ENCODE data around the gene SYCE3. TPM values are rescaled to one million over a fixed set of nuclear protein-coding genes. Genes with fewer than 3 reads are reported as not detected.
A peak's percentile ranks its signal among the peaks of the same experiment; 100 is the strongest.

Gene SYCE3
- total and polyA plus RNA-seq, 9 of the 15 experiments (the other 6 are each of a cell fraction or from before 2014, with no cell fraction given) = 0.56 TPM; not detected in 8

- no peak for TF ChIP-seq E4F1 (CRISPR knock-in tag; IDR thresholded peaks at IDR 0.05; ENCODE audit: borderline replicate concordance)
- no peak for TF ChIP-seq TRIM24 (IDR thresholded peaks at IDR 0.05)
- no peak for TF ChIP-seq JUN (IDR thresholded peaks at IDR 0.05; ENCODE audit: borderline replicate concordance, low read depth, low read length)
- TF ChIP-seq JUN (CRISPR knock-in tag; IDR thresholded peaks at IDR 0.05; ENCODE audit: borderline replicate concordance) = peak; percentile 85; the same call in 1 of the 2 replicates
- no peak for TF ChIP-seq ELK3 (CRISPR knock-in tag; IDR thresholded peaks at IDR 0.05)
- no peak for TF ChIP-seq TAL1 (IDR thresholded peaks at IDR 0.05)
- TF ChIP-seq MNT (conservative IDR thresholded peaks at IDR 0.05) = peak; percentile 83 to 93
- TF ChIP-seq ZSCAN32 (CRISPR knock-in tag; IDR thresholded peaks at IDR 0.05) = no peak
- TF ChIP-seq TAF15 (IDR thresholded peaks at IDR 0.05; ENCODE audit: low read depth, low read length) = no peak
- TF ChIP-seq GABPB1 (CRISPR knock-in tag; IDR thresholded peaks at IDR 0.05) = peak; percentile 81
- TF ChIP-seq ZFP30 (CRISPR knock-in tag; IDR thresholded peaks at IDR 0.05; ENCODE audit: borderline replicate concordance) = no peak
- TF ChIP-seq RFX1 (IDR thresholded peaks at IDR 0.05) = no peak
- TF ChIP-seq ILF3 (IDR thresholded peaks at IDR 0.05; ENCODE audit: borderline replicate concordance) = no peak
- no peak for TF ChIP-seq RBM34 (IDR thresholded peaks at IDR 0.05; ENCODE audit: borderline replicate concordance, insufficient read depth, low read length)
- peak; percentile 32; the same call in 1 of the 2 replicates for TF ChIP-seq HDAC2 (IDR thresholded peaks at IDR 0.05)
- TF ChIP-seq SETDB1 (IDR thresholded peaks at IDR 0.05; ENCODE audit: low read length) = no peak
- TF ChIP-seq CBX5 (IDR thresholded peaks at IDR 0.05; ENCODE audit: borderline replicate concordance, low read depth) = no peak
- TF ChIP-seq ZNF583 (CRISPR knock-in tag; IDR thresholded peaks at IDR 0.05) = 0 out of 2 replicates have a peak, but pooled peaks have one; percentile 43
- no peak for TF ChIP-seq ARID3A (IDR thresholded peaks at IDR 0.05; ENCODE audit: borderline replicate concordance, low read depth, low read length)
- TF ChIP-seq NR1H2 (CRISPR knock-in tag; IDR thresholded peaks at IDR 0.05) = peak; percentile 92; the same call in 1 of the 2 replicates
- no peak for TF ChIP-seq ZNF655 (CRISPR knock-in tag; IDR thresholded peaks at IDR 0.05)
- no peak for TF ChIP-seq PHF21A (IDR thresholded peaks at IDR 0.05; ENCODE audit: borderline replicate concordance, low read depth)
Observed at GRCh38 chr22:50599816-50600455, 37.2 kb upstream of the SYCE3 start (continued).

All from K562 (cell line).